NT2/D1 (cell line): ENCODE results near the gene NDUFA6.
"Not testable (repeated sequence)": the region's sequence is repeated elsewhere in the genome, so short reads cannot be mapped to it uniquely, and the experiment has no call there.

ENCODE experiments used
- SUZ12 ChIP-seq: IDR thresholded peaks from 2 replicates; pipeline ENCODE4 v1.6.1; 2011; ENCODE audit not compliant: insufficient read length, insufficient read depth; ENCODE audit errors: extremely low read depth
- YY1 ChIP-seq: IDR thresholded peaks from 2 replicates; pipeline ENCODE4 v1.6.1; 2011; ENCODE audit not compliant: insufficient read length, insufficient read depth

DNA sequence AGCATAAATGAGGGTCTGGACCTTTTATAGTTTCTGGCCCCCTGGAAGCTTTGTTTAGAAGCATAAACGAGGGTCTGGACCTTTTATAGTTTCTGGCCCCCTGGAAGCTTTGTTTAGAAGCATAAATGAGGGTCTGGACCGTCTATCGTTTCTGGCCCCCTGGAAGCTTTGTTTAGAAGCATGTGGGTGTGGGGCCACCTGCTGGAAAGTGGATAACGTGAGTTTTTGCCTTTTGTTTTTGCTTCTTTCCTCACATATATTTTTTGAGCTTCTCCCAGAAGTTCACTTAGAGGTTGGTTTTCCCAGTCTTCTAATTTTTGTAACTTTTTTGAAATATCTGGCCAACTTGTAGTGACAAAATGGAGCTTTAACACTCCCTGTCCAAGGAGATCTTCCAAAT is 22.2 kb upstream of the NDUFA6 start:
- TF ChIP-seq YY1, SUZ12: not testable (repeated sequence)
